Activated CD8-positive, alpha-beta memory T cell treated with anti-CD3 and anti-CD28 coated beads, Interleukin-2, amount 10 ng/mL, durations not matched to agents 7 days and 5 days (primary cell): ENCODE data around the gene LPP. TPM values are rescaled to one million over a fixed set of nuclear protein-coding genes. Genes with fewer than 3 reads are reported as not detected.

Source experiments
- ATAC-seq: fragments of 150-1000 bp; cut with Tn5 transposase; one replicate; pipeline ENCODE4 v1.10.0; 2021; ENCODE audit warnings: moderate library complexity
- CTCF ChIA-PET: fragments of 350-600 bp; sonication (Branson Sonifier 250); formaldehyde crosslinking; loops from one replicate; lab custom pipeline; 2021; ENCODE audit warnings: antibody characterized with exemption; lab: Charles Lee
- DNase-seq: peaks from one replicate; pipeline ENCODE4 v3.0.0-alpha.2; 2020
- H3K27ac Mint-ChIP-seq: one replicate; pipeline ENCODE4 v1.8.0; 2021; ENCODE audit warnings: mild to moderate bottlenecking, mixed read lengths
- H3K27me3 Mint-ChIP-seq: one replicate; pipeline ENCODE4 v1.8.0; 2021; ENCODE audit warnings: mixed read lengths
- H3K36me3 Mint-ChIP-seq: one replicate; pipeline ENCODE4 v1.8.0; 2021; ENCODE audit warnings: mild to moderate bottlenecking, mixed read lengths
- H3K4me1 Mint-ChIP-seq: one replicate; pipeline ENCODE4 v1.8.0; 2021; ENCODE audit warnings: mixed read lengths
- H3K4me3 Mint-ChIP-seq: one replicate; pipeline ENCODE4 v1.8.0; 2021; ENCODE audit warnings: mild to moderate bottlenecking, moderate library complexity, mixed read lengths
- H3K9me3 Mint-ChIP-seq: one replicate; pipeline ENCODE4 v1.8.0; 2022; ENCODE audit warnings: low read depth, mixed read lengths
- total RNA-seq, 2 experiments: library from RNA; stranded (reverse); gene quantifications; one replicate each; pipeline ENCODE4 v1.2.3, GENCODE V29; 2021

Gene LPP
- total RNA-seq, 2 experiments from 2014 or later: 23.6 to 57.1 TPM

DNA sequence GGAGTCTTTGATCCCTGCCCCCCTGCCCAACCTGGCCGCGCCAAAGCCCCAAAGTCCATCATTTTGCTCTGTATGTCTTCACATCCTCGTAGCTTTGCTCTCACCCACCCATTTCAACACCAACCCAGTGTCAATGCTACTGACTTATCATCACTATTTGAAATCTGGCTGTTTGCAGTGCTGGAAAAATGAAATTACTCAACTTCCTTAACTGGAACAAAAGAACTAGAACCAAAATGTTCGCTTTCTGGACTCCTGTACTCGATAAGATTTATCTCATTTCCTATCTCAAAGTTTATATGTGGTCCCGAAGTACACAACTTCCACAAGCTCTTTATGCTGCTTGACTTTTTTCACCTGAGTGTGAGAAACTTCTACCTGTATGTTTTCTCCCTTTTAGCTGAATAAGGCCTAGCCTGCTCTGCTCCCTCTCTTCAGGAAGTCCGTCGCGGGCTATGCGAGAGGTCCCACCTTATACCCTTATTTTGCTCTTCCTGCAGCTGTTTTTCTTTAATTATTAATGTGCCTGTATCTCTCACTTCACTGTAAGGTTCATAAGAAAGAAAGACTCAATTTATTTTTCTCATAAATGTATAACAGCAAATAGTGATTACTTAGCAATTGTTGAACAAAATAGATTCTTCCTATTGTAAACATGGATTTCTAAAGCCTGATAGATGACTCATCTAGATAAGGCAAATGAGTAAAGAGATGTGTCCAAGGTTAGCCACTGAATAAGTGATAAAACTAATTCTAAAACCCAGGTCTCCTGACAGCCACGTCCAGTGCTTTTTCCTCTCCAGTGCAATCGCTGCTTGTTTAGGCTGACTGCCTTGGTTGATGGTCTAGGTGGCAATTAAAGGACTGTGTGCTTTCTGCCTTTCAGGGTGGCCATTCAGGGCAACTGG, 553.7 kb downstream of the LPP start:
- CTCF ChIA-PET: interaction anchor here (1.7 kb wide), 1 partner anchor 967 kb away, joined by 4 read pairs; no protein-coding TSS in a partner anchor
- Mint-ChIP-seq H3K36me3 (peaks cover 1% of the 10 kb centered on the region), H3K27ac (no peak overlapping the region), H3K27me3 (no peaks in the 10 kb centered on the region), H3K9me3 (no peaks in the 10 kb centered on the region), H3K4me3 (no peak overlapping the region), H3K4me1 (no peaks in the 10 kb centered on the region)
- ATAC-seq (no peak), DNase-seq (no peak)

DNA sequence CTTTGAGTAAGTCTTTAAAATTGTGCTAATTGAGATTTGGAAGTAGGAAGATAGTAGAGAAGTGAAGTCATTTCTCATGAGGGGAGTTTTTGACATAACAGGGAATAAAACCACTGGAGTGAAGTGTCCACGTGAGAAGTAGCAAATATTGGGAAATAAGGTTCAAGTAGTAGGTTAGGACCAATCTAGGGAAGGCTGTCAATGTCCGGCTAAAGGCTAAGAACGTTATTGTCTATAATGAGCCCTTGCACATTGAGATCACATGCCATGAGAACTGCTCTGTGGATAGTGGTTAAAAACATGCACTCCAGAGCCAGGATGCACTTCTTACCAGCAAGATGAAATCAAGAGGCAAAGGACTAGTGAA, 557.9 kb downstream of the LPP start:
- H3K4me1 Mint-ChIP-seq: no peaks in the 10 kb centered on the region
- peaks cover 3% of the 10 kb centered on the region for H3K36me3 Mint-ChIP-seq
- no peak for ATAC-seq
- CTCF ChIA-PET: no interaction called here
- no peaks in the 10 kb centered on the region for H3K27me3 Mint-ChIP-seq
- H3K9me3 Mint-ChIP-seq: no peaks in the 10 kb centered on the region
- H3K4me3 Mint-ChIP-seq: no peak overlapping the region
- DNase-seq: no peak
- H3K27ac Mint-ChIP-seq: no peak overlapping the region

DNA sequence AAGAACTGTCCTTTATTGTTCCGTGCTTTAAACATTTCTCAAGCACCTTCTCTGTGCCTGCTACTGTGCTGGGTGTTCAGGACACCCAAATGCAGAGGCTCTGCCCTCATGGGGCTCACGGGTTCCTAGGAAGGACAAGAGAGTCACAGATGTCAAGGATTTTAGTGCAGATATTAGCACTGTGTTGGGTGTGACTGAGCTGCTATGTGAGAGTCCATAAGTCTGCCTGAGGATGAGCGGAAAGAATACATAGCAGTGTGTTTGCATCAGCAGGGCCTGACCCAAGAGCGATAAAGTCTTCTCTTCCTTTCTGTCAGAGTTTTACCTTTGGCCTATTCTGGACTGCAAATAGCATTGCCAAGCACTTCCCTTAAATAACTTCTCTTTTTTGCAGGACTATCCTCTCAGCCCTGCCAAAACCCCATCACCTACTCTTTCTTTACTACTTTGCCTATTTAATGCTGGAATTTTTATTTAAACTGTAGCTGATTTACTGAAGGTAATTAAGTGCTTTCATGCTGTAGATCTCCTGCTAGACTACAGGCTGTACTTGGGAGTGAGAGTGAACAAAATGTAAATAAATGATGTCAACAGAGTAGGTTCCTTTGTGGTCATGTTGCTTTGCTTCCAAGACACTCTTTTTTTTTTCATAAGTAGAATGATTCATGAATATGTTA, 558.4 kb downstream of the LPP start:
- Mint-ChIP-seq H3K9me3 (no peaks in the 10 kb centered on the region), H3K4me3 (no peak overlapping the region), H3K27me3 (peaks cover 2% of the 10 kb centered on the region), H3K36me3 (peaks cover 6% of the 10 kb centered on the region), H3K27ac (no peak overlapping the region), H3K4me1 (no peaks in the 10 kb centered on the region)
- DNase-seq (no peak), ATAC-seq (no peak)
- CTCF ChIA-PET: no interaction called here

DNA sequence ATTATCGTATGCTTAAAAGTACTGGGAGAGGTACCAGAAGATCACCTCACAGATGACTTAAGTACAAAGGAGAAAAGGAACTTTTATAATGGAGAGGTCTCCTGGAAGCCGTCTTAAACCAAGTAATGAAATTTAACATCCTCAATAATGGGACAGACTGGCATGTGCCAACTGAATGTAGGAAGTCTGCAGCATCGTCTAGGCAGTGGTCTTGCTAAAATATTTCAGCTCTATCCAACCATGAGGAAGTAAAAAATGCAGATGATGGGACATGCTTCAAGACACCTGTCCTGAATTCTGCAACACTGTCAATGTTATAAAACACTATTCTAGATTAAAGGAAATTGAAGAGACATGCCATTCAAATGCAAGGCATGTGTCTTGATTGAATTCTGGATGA, 559.0 kb downstream of the LPP start:
- DNase-seq (no peak), ATAC-seq (no peak)
- no peak overlapping the region for H3K27ac Mint-ChIP-seq
- H3K4me3 Mint-ChIP-seq: no peak overlapping the region
- peaks cover 2% of the 10 kb centered on the region for H3K27me3 Mint-ChIP-seq
- no peaks in the 10 kb centered on the region for H3K9me3 Mint-ChIP-seq
- CTCF ChIA-PET: no interaction called here
- H3K4me1 Mint-ChIP-seq: no peaks in the 10 kb centered on the region
- H3K36me3 Mint-ChIP-seq: peaks cover 6% of the 10 kb centered on the region

DNA sequence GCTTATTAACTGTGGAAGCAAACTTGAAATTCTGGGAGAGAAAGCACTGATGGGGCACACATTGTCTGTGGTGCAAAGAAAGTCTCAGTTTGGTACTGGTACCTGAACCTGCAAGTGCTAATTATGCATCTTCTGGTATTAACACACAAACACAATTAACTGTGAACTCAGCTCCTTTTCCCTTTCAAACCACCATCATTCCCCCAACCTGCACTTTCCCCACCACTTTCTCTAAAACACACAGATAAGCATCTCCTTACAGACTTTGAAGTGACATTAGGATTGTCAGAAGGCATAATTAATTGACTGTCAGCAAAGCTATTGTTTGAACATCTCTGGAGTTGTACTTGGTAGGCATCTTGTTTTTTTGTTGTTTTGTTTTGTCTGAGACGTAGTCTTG, 565.6 kb downstream of the LPP start:
- no peak for ATAC-seq
- Mint-ChIP-seq H3K9me3 (no peaks in the 10 kb centered on the region), H3K27ac (no peak overlapping the region), H3K4me3 (no peak overlapping the region), H3K4me1 (peaks cover 16% of the 10 kb centered on the region), H3K27me3 (peaks cover 4% of the 10 kb centered on the region), H3K36me3 (peaks cover 3% of the 10 kb centered on the region)
- no peak for DNase-seq
- CTCF ChIA-PET: no interaction called here

DNA sequence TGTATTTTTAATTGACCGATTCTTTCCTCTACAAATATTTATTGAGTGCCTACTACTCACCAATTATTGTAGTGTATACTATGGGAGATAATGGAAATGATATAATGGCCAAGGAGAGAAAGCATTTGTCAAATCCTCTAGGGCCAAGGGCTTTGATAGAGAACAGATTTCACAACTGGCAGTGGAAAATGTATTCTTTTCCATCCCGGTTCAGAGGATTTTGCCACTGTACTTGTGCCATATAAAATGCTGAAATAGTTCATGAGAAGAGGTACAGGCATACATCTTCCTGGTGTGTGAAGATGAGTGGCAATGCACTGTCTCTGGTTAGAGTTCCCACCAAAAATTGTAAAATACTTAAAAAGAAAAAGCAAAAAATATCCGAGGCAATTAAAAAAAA, 566.3 kb downstream of the LPP start:
- peaks cover 3% of the 10 kb centered on the region for H3K36me3 Mint-ChIP-seq
- H3K27ac Mint-ChIP-seq: no peak overlapping the region
- CTCF ChIA-PET: interaction anchor here (0.9 kb wide), 1 partner anchor 980 kb away, joined by 3 read pairs; no protein-coding TSS in a partner anchor
- H3K4me3 Mint-ChIP-seq: no peak overlapping the region
- ATAC-seq (no peak), DNase-seq (no peak)
- peaks cover 4% of the 10 kb centered on the region for H3K27me3 Mint-ChIP-seq
- H3K9me3 Mint-ChIP-seq: no peaks in the 10 kb centered on the region
- peaks cover 16% of the 10 kb centered on the region for H3K4me1 Mint-ChIP-seq

DNA sequence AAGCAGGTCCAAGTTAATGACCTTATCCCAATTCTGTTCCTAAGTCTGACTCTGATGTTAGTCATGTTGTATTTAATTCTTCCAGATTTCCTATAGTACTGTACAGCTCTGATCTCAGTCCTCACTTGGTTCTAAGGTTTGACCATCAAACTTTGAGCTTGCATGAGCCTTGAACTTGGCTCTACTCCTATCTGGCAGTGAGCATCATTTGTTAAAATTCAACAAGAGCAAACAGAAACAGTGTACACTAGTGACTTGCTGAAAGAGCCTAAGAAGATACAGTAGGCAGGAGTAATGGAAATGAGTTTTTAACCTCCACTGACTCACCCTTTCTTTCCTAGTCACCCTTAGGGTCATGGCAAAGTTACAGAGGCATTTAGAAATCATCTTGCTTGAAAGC, 566.7 kb downstream of the LPP start:
- no peaks in the 10 kb centered on the region for H3K9me3 Mint-ChIP-seq
- no peak overlapping the region for H3K4me3 Mint-ChIP-seq
- peaks cover 4% of the 10 kb centered on the region for H3K27me3 Mint-ChIP-seq
- DNase-seq (no peak), ATAC-seq (no peak)
- H3K36me3 Mint-ChIP-seq: peaks cover 3% of the 10 kb centered on the region
- no peak overlapping the region for H3K27ac Mint-ChIP-seq
- H3K4me1 Mint-ChIP-seq: peaks cover 16% of the 10 kb centered on the region
- CTCF ChIA-PET: interaction anchor here (0.9 kb wide), 1 partner anchor 980 kb away, joined by 3 read pairs; no protein-coding TSS in a partner anchor

DNA sequence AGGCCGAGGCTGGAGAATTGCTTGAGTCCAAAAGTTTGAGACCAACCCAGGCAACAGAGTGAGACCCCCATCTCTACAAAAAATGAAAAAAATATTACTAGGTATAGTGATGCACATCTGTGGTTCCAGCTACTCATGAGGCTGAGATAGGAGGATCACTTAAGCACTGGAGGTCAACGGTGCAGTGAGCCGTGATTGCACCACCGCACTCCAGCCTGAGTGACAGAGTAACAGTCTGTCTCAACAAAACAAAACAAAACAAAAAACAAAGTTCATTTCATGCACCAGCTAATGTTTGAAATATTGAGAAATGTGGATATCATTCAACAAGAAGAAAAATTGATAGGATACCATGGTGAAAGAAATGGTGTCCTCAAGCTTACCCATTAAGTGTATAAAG, 567.4 kb downstream of the LPP start:
- CTCF ChIA-PET: interaction anchor here (0.9 kb wide), 1 partner anchor 981 kb away, joined by 3 read pairs; no protein-coding TSS in a partner anchor
- H3K27ac Mint-ChIP-seq: no peak overlapping the region
- H3K27me3 Mint-ChIP-seq: peaks cover 4% of the 10 kb centered on the region
- no peak for ATAC-seq
- H3K36me3 Mint-ChIP-seq: peaks cover 3% of the 10 kb centered on the region
- H3K4me3 Mint-ChIP-seq: no peak overlapping the region
- no peak for DNase-seq
- no peaks in the 10 kb centered on the region for H3K9me3 Mint-ChIP-seq
- H3K4me1 Mint-ChIP-seq: peaks cover 16% of the 10 kb centered on the region

DNA sequence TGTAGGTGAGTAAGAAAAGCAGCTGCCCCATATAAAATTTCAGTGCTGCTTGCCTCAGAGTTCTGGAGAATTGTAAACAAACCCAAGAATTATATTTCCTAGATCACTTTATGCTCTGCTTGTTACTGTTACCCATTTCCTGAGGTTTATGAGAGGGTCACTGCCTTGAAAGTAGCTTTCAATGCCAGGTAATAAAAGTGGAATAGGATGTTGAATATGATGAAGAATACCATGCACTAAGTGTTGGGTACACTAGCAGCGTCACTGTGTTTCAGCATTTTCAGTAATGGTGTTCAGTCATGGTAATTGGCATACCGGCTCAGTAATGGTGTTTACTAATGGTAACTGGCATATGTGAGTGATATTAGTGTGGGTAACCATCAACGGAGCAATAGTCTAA, 568.0 kb downstream of the LPP start:
- Mint-ChIP-seq H3K36me3 (peaks cover 3% of the 10 kb centered on the region), H3K4me3 (no peak overlapping the region), H3K4me1 (peaks cover 16% of the 10 kb centered on the region), H3K9me3 (no peaks in the 10 kb centered on the region), H3K27ac (no peak overlapping the region), H3K27me3 (peaks cover 4% of the 10 kb centered on the region)
- CTCF ChIA-PET: interaction anchor here (1.1 kb wide), 1 partner anchor 27 kb away, joined by 3 read pairs; no protein-coding TSS in a partner anchor
- ATAC-seq (no peak), DNase-seq (no peak)

DNA sequence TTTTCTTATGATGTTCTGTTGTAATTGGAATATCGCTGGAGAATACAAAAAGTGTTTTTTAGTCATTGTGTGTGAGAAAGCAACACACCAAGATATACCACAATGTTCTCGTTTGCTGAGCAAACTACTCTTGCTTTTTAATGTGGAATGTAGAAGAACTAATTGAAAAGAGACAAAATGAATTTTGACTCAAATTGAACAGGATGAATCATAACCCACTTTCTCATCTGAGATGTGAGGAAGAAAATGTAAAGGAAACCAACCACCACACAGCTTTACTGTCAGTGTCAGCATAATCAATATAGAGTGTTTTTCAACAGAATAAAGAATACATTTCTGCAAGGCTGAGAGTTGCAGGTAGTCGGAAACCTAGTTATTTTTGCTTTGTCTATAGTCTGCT, 569.0 kb downstream of the LPP start:
- no peaks in the 10 kb centered on the region for H3K9me3 Mint-ChIP-seq
- no peak overlapping the region for H3K27ac Mint-ChIP-seq
- DNase-seq (no peak), ATAC-seq (peak; percentile 67)
- H3K4me3 Mint-ChIP-seq: no peak overlapping the region
- no peaks in the 10 kb centered on the region for H3K36me3 Mint-ChIP-seq
- peaks cover 18% of the 10 kb centered on the region for H3K4me1 Mint-ChIP-seq
- H3K27me3 Mint-ChIP-seq: peaks cover 2% of the 10 kb centered on the region
- CTCF ChIA-PET: interaction anchor here (1.1 kb wide), 2 partner anchors 26 to 234 kb away, joined by 3 read pairs; no protein-coding TSS in a partner anchor

DNA sequence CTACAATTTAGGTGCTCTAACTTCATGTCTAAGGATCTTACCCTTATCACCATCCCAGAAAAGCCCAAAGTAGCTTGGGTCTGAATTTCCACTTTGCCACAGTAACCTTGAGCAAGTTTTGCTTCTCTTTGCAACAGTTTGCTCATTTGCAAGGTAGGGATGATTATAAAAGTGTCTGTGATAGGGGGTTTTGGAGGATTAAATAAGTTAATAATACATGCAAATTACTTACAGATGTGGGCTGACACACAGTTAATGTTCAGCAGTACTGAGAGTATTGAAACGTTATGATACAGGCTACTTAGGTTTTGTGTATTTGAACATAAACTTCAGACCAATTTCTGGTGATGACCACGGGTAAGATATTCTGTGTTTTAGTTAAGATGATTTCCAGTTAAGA, 573.1 kb downstream of the LPP start:
- H3K4me1 Mint-ChIP-seq: peaks cover 26% of the 10 kb centered on the region
- no peak overlapping the region for H3K4me3 Mint-ChIP-seq
- ATAC-seq (no peak), DNase-seq (no peak)
- CTCF ChIA-PET: no interaction called here
- peaks cover 2% of the 10 kb centered on the region for H3K27me3 Mint-ChIP-seq
- no peak overlapping the region for H3K27ac Mint-ChIP-seq
- peaks cover 4% of the 10 kb centered on the region for H3K36me3 Mint-ChIP-seq
- H3K9me3 Mint-ChIP-seq: no peaks in the 10 kb centered on the region

DNA sequence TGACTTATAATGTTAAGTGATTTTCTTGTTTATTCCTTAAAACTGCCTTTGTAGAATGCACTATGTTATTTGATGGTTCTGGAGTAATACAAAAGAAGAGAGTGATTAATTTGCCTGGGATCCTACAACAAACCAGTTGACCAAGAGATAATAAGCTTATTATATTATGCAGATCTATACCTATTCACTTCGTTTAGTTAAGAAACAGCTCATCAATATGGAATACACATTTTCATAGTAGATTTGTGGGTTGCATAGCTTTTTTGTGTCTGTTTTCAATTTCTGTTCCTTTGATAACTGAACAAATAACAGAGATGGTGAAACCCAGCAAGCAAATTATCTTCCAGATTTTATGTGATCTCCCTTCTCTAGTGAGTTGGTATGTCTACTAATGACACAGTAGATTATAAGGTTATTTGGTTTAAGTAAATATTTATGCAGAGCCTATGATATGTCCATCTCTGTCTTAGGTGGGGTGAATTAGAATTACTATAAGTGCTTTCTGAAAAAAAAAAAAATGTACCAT, 574.5 kb downstream of the LPP start:
- Mint-ChIP-seq H3K9me3 (no peaks in the 10 kb centered on the region), H3K36me3 (peaks cover 4% of the 10 kb centered on the region), H3K4me1 (peaks cover 13% of the 10 kb centered on the region), H3K27me3 (no peaks in the 10 kb centered on the region), H3K27ac (no peak overlapping the region), H3K4me3 (no peak overlapping the region)
- DNase-seq (no peak), ATAC-seq (no peak)
- CTCF ChIA-PET: interaction anchor here (0.6 to 1.1 kb wide), 2 partner anchors 21 to 228 kb away, joined by 3 read pairs; no protein-coding TSS in a partner anchor

DNA sequence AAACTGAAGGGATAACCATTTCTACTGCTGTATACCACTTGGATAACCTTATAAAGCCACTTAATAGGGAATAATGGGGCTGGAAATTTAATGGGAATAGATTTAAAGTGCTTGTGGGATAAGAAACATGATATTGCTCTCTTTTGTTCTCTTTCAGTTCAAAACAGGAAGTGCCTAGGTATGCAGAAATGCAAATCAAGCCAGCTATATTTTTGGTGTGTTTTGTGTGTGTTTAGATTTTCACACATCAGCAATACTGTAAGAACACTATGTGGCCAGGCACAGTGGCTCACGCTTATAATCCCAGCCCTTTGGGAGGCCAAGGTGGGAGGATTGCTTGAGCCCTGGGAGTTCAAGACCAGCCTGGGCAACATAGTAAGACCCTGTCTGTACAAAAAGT, 575.5 kb downstream of the LPP start:
- Mint-ChIP-seq H3K4me3 (no peak overlapping the region), H3K36me3 (peaks cover 4% of the 10 kb centered on the region)
- CTCF ChIA-PET: interaction anchor here (1.0 kb wide), 1 partner anchor 19 kb away, joined by 4 read pairs; no protein-coding TSS in a partner anchor

More for the DNA sequence above, 575.5 kb downstream of the LPP start:
- Mint-ChIP-seq H3K9me3 (no peaks in the 10 kb centered on the region), H3K27ac (no peak overlapping the region), H3K4me1 (peaks cover 13% of the 10 kb centered on the region), H3K27me3 (no peaks in the 10 kb centered on the region)
- DNase-seq (no peak), ATAC-seq (no peak)
